GM12892 (cell line): ENCODE measurements around the gene PTAFR.

Source experiments
- POLR2A ChIP-seq: IDR thresholded peaks from 2 replicates; pipeline ENCODE4 v1.6.1; 2011; ENCODE audit warnings: low read depth, low read length, control low read depth
- POLR2AphosphoS5 ChIP-seq: IDR thresholded peaks from 2 replicates; pipeline ENCODE4 v1.6.1; 2011; ENCODE audit warnings: low read depth, low read length, control low read depth
- TAF1 ChIP-seq: IDR thresholded peaks from 2 replicates; pipeline ENCODE4 v1.6.1; 2011; ENCODE audit warnings: low read depth, mild to moderate bottlenecking, control low read depth, low read length, borderline replicate concordance

DNA sequence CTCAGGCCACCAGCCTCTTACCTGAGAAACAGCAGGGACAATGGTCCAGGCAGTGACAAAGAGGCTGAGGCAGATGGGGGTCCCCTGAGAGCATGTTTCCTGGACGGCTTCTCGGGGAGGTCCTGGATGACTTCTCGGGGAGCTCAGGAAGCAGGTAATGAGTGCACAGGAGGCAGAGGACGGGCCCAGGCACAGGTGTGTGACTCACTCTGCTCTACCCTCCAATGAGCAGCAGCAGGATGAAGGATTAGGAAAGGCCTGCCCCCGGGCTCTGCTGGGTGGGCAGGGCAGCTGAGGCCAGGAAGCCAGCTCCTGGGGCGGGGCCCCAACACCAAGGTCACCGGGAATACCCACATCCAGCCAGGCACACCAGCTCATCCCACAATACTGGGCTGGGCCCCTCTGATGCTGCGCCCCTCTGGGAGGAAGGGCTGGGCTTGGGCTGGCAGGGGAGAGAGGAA is 17.2 kb upstream of the PTAFR start:
- TF ChIP-seq POLR2A (no peak), POLR2AphosphoS5 (no peak), TAF1 (no peak)
